SJSA1 (cell line): ENCODE data around the gene TENM4. TPM values are rescaled to one million over a fixed set of nuclear protein-coding genes. Genes with fewer than 3 reads are reported as not detected.

Source experiments
- DNase-seq, 2 experiments: peaks; one replicate each; pipeline ENCODE4 v3.0.0-alpha.2; 2015 to 2020; ENCODE audit warnings: low spot score in 2 of 2, low read depth in 1 of 2
- H3K27ac ChIP-seq: fragments of 250-450 bp; sonication (Bioruptor Pico); 2 replicates; pipeline ENCODE4 v1.5.1; 2020; ENCODE audit warnings: mild to moderate bottlenecking, moderate library complexity
- H3K27me3 ChIP-seq: fragments of 250-450 bp; sonication (Bioruptor Pico); replicated peaks from 2 replicates; pipeline ENCODE4 v1.5.1; 2020; ENCODE audit warnings: mild to moderate bottlenecking, moderate library complexity
- H3K36me3 ChIP-seq: fragments of 250-450 bp; sonication (Bioruptor Pico); 2 replicates; pipeline ENCODE4 v1.5.1; 2020; ENCODE audit warnings: mild to moderate bottlenecking
- H3K4me1 ChIP-seq: fragments of 250-450 bp; sonication (Bioruptor Pico); replicated peaks from 2 replicates; pipeline ENCODE4 v1.6.1; 2021; ENCODE audit warnings: mild to moderate bottlenecking
- H3K4me3 ChIP-seq: fragments of 250-450 bp; sonication (Bioruptor Pico); 2 replicates; pipeline ENCODE4 v1.5.1; 2020; ENCODE audit warnings: mild to moderate bottlenecking
- H3K9me3 ChIP-seq: fragments of 250-450 bp; sonication (Bioruptor Pico); replicated peaks from 2 replicates; pipeline ENCODE4 v1.5.1; 2020; ENCODE audit warnings: mild to moderate bottlenecking
- total RNA-seq: library from RNA; depleted of rRNA; stranded (reverse); fragments of >200 nt; shearing (Covaris generic); gene quantifications from 2 replicates; pipeline ENCODE4 v1.2.3, GENCODE V29; 2014

TENM4 gene
- total RNA-seq, 1 experiment from 2014 or later = not detected

GRCh38 chr11:79358258-79358657 is 82.6 kb downstream of the TENM4 start:
- H3K27ac ChIP-seq = no peak overlapping the region
- no peaks in the 10 kb centered on the region for H3K27me3 ChIP-seq
- no peak for DNase-seq
- H3K9me3 ChIP-seq = no peaks in the 10 kb centered on the region
- H3K36me3 ChIP-seq = no peaks in the 10 kb centered on the region
- no peaks in the 10 kb centered on the region for H3K4me1 ChIP-seq
- no peak overlapping the region for H3K4me3 ChIP-seq

GRCh38 chr11:79353706-79354105 is 87.1 kb downstream of the TENM4 start:
- Histone ChIP-seq H3K27me3 (no peaks in the 10 kb centered on the region), H3K9me3 (no peaks in the 10 kb centered on the region), H3K4me3 (no peak overlapping the region), H3K27ac (no peak overlapping the region), H3K4me1 (no peaks in the 10 kb centered on the region), H3K36me3 (no peaks in the 10 kb centered on the region)
- DNase-seq = no peak

GRCh38 chr11:79352349-79352703 is 88.5 kb downstream of the TENM4 start:
- no peak for DNase-seq
- H3K27me3 ChIP-seq = no peaks in the 10 kb centered on the region
- no peak overlapping the region for H3K4me3 ChIP-seq
- no peak overlapping the region for H3K27ac ChIP-seq
- no peaks in the 10 kb centered on the region for H3K9me3 ChIP-seq
- no peaks in the 10 kb centered on the region for H3K4me1 ChIP-seq
- H3K36me3 ChIP-seq = no peaks in the 10 kb centered on the region

- no peak for DNase-seq
- no peak overlapping the region for H3K27ac ChIP-seq
- no peak overlapping the region for H3K4me3 ChIP-seq
- H3K27me3 ChIP-seq = no peaks in the 10 kb centered on the region
- H3K9me3 ChIP-seq = no peaks in the 10 kb centered on the region
- no peaks in the 10 kb centered on the region for H3K4me1 ChIP-seq
- no peaks in the 10 kb centered on the region for H3K36me3 ChIP-seq
Observed at GRCh38 chr11:79348976-79349682, 91.7 kb downstream of the TENM4 start.

- H3K4me1 ChIP-seq = no peaks in the 10 kb centered on the region
- H3K27ac ChIP-seq = no peak overlapping the region
- H3K9me3 ChIP-seq = no peaks in the 10 kb centered on the region
- H3K36me3 ChIP-seq = no peaks in the 10 kb centered on the region
- H3K27me3 ChIP-seq = no peaks in the 10 kb centered on the region
- H3K4me3 ChIP-seq = no peak overlapping the region
- DNase-seq = no peak
Observed at GRCh38 chr11:79346021-79346420, 94.8 kb downstream of the TENM4 start.

GRCh38 chr11:79344753-79345294 is 96.0 kb downstream of the TENM4 start:
- no peak overlapping the region for H3K27ac ChIP-seq
- no peak for DNase-seq

GRCh38 chr11:79342686-79343085 is 98.1 kb downstream of the TENM4 start:
- Histone ChIP-seq H3K27ac (no peak overlapping the region), H3K4me1 (no peaks in the 10 kb centered on the region), H3K9me3 (no peaks in the 10 kb centered on the region), H3K27me3 (no peaks in the 10 kb centered on the region), H3K4me3 (no peak overlapping the region), H3K36me3 (no peaks in the 10 kb centered on the region)
- DNase-seq = no peak

More at GRCh38 chr11:79344753-79345294, 96.0 kb downstream of the TENM4 start:
- H3K4me3 ChIP-seq = no peak overlapping the region
- no peaks in the 10 kb centered on the region for H3K27me3 ChIP-seq
- no peaks in the 10 kb centered on the region for H3K36me3 ChIP-seq
- no peaks in the 10 kb centered on the region for H3K9me3 ChIP-seq
- no peaks in the 10 kb centered on the region for H3K4me1 ChIP-seq

- H3K4me3 ChIP-seq = no peak overlapping the region
- H3K9me3 ChIP-seq = no peaks in the 10 kb centered on the region
- no peaks in the 10 kb centered on the region for H3K4me1 ChIP-seq
- H3K36me3 ChIP-seq = no peaks in the 10 kb centered on the region
- DNase-seq = no peak
- no peak overlapping the region for H3K27ac ChIP-seq
- no peaks in the 10 kb centered on the region for H3K27me3 ChIP-seq
Observed at GRCh38 chr11:79342236-79342635, 98.6 kb downstream of the TENM4 start.

- no peak for DNase-seq
- H3K27ac ChIP-seq = no peak overlapping the region
- no peaks in the 10 kb centered on the region for H3K36me3 ChIP-seq
- no peaks in the 10 kb centered on the region for H3K4me1 ChIP-seq
- no peak overlapping the region for H3K4me3 ChIP-seq
- H3K9me3 ChIP-seq = no peaks in the 10 kb centered on the region
- H3K27me3 ChIP-seq = no peaks in the 10 kb centered on the region
Observed at GRCh38 chr11:79340535-79340934, 100.3 kb downstream of the TENM4 start.

GRCh38 chr11:79336797-79337517 is 103.9 kb downstream of the TENM4 start:
- Histone ChIP-seq H3K27ac (no peak overlapping the region), H3K9me3 (no peaks in the 10 kb centered on the region), H3K4me3 (no peak overlapping the region), H3K4me1 (no peaks in the 10 kb centered on the region), H3K36me3 (no peaks in the 10 kb centered on the region), H3K27me3 (no peaks in the 10 kb centered on the region)
- no peak for DNase-seq

- Histone ChIP-seq H3K4me1 (no peaks in the 10 kb centered on the region), H3K9me3 (no peaks in the 10 kb centered on the region), H3K27ac (no peak overlapping the region), H3K27me3 (no peaks in the 10 kb centered on the region), H3K4me3 (no peak overlapping the region), H3K36me3 (no peaks in the 10 kb centered on the region)
- no peak for DNase-seq
Observed at GRCh38 chr11:79335681-79336080, 105.1 kb downstream of the TENM4 start.

- DNase-seq = no peak
- Histone ChIP-seq H3K27ac (no peak overlapping the region), H3K4me1 (no peaks in the 10 kb centered on the region), H3K9me3 (no peaks in the 10 kb centered on the region), H3K27me3 (no peaks in the 10 kb centered on the region), H3K4me3 (no peak overlapping the region), H3K36me3 (no peaks in the 10 kb centered on the region)
Observed at GRCh38 chr11:79333355-79333754, 107.5 kb downstream of the TENM4 start.

GRCh38 chr11:79332017-79332416 is 108.8 kb downstream of the TENM4 start:
- no peaks in the 10 kb centered on the region for H3K4me1 ChIP-seq
- no peak overlapping the region for H3K4me3 ChIP-seq
- H3K9me3 ChIP-seq = no peaks in the 10 kb centered on the region
- no peak overlapping the region for H3K27ac ChIP-seq
- DNase-seq = no peak
- H3K27me3 ChIP-seq = no peaks in the 10 kb centered on the region
- H3K36me3 ChIP-seq = no peaks in the 10 kb centered on the region

GRCh38 chr11:79331203-79331901 is 109.5 kb downstream of the TENM4 start:
- H3K27ac ChIP-seq = no peak overlapping the region
- no peaks in the 10 kb centered on the region for H3K36me3 ChIP-seq
- H3K4me3 ChIP-seq = no peak overlapping the region
- no peaks in the 10 kb centered on the region for H3K4me1 ChIP-seq
- no peak for DNase-seq
- H3K27me3 ChIP-seq = no peaks in the 10 kb centered on the region
- no peaks in the 10 kb centered on the region for H3K9me3 ChIP-seq
